K562 (cell line): ENCODE results near the gene POP5. TPM values are rescaled to one million over a fixed set of nuclear protein-coding genes. Genes with fewer than 3 reads are reported as not detected.

ENCODE experiments used
- CBFB ChIP-seq: sonication (generic); formaldehyde crosslinking; IDR thresholded peaks from 2 replicates; pipeline ENCODE4 v1.4.0; 2020; ENCODE audit warnings: mild to moderate bottlenecking, missing genetic modification reagents
- DNMT1 ChIP-seq: fragments of 450-650 bp; IDR thresholded peaks from 2 replicates; pipeline ENCODE4 v1.6.1; 2016; ENCODE audit warnings: antibody characterized with exemption, mild to moderate bottlenecking
- FOXA3 ChIP-seq, 2 experiments: fragments of 450-650 bp in 1 of 2; sonication (generic) in 1 of 2; formaldehyde crosslinking; IDR thresholded peaks in 1 of 2; conservative IDR thresholded peaks in 1 of 2; 2 replicates each; pipeline versions ENCODE4 v1.4.0 to v1.8.0; 2020 to 2022; ENCODE audit warnings: mild to moderate bottlenecking in 2 of 2, missing genetic modification reagents in 1 of 2
- HCFC1 ChIP-seq: IDR thresholded peaks from 2 replicates; pipeline ENCODE4 v1.6.1; 2012; ENCODE audit warnings: low read depth, low read length, improper control_type of control experiment
- MAFF ChIP-seq: IDR thresholded peaks from 2 replicates; pipeline ENCODE4 v1.6.1; 2012; ENCODE audit warnings: low read length, improper control_type of control experiment
- MAZ ChIP-seq, 2 experiments: fragments of 450-650 bp in 1 of 2; sonication (generic) in 1 of 2; formaldehyde crosslinking; IDR thresholded peaks in 1 of 2; conservative IDR thresholded peaks in 1 of 2; 2 replicates each; pipeline versions ENCODE4 v1.4.0 to v1.5.0; 2020; ENCODE audit warnings: mild to moderate bottlenecking in 1 of 2, missing genetic modification reagents in 1 of 2
- MIER1 ChIP-seq: fragments of 450-650 bp; IDR thresholded peaks from 2 replicates; pipeline ENCODE4 v1.6.1; 2016; ENCODE audit warnings: antibody characterized with exemption, mild to moderate bottlenecking, low read depth
- SREBF1 ChIP-seq: fragments of 150-350 bp; IDR thresholded peaks from 2 replicates; pipeline ENCODE4 v1.6.1; 2014; ENCODE audit warnings: antibody characterized with exemption, low read depth, low read length, borderline replicate concordance
- TCF3 ChIP-seq: sonication (generic); formaldehyde crosslinking; IDR thresholded peaks from 2 replicates; pipeline ENCODE4 v1.4.0; 2020; ENCODE audit warnings: mild to moderate bottlenecking, missing genetic modification reagents
- YY1 ChIP-seq, 3 experiments: IDR thresholded peaks; 2 replicates each; pipeline ENCODE4 v1.6.1; 2011; ENCODE audit warnings: low read length in 2 of 3, mild to moderate bottlenecking in 2 of 3, moderate library complexity in 2 of 3, borderline replicate concordance in 1 of 3, control low read depth in 1 of 3, low read depth in 1 of 3; ENCODE audit not compliant: insufficient read depth in 3 of 3, insufficient replicate concordance in 2 of 3, control insufficient read depth in 1 of 3, insufficient read length in 1 of 3; ENCODE audit errors: extremely low read depth in 1 of 3
- ZBTB17 ChIP-seq: fragments of 450-650 bp; formaldehyde crosslinking; IDR thresholded peaks from 2 replicates; pipeline ENCODE4 v1.4.0; 2020; ENCODE audit warnings: mild to moderate bottlenecking
- ZC3H4 ChIP-seq: sonication (generic); formaldehyde crosslinking; IDR thresholded peaks from 2 replicates; pipeline ENCODE4 v1.9.0; 2021; ENCODE audit warnings: missing genetic modification reagents, borderline replicate concordance
- polyA plus RNA-seq, 8 experiments: library from polyadenylated mRNA; depleted of rRNA in 4 of 8; stranded (reverse) in 5 of 8; unstranded in 3 of 8; fragments of >200 nt; fragmentation: Nextera tagmentation in 2 of 8; fragmentation: Illumina TruSeq in 1 of 8; extraction: Ambion mirVana in 2 of 8; extraction: Trizol in 1 of 8; gene quantifications; 2 replicates each; pipeline versions ENCODE4 v1.2.1 to v1.2.3, GENCODE V29; 2011 to 2014; ENCODE audit warnings: inconsistent platforms in 1 of 8, missing spikeins in 1 of 8
- total RNA-seq, 7 experiments: library from RNA; depleted of rRNA in 6 of 7; stranded (reverse); fragments of >200 nt in 6 of 7; fragmentation: Illumina TruSeq in 2 of 7; extraction: Trizol in 2 of 7; gene quantifications; 2 replicates each; pipeline versions ENCODE4 v1.2.1 to v1.2.3, GENCODE V29; 2011 to 2021; ENCODE audit warnings: low replicate concordance in 1 of 7
- TF ChIP-seq, protein P1 (sequence below): fragments of 250-450 bp; sonication (Bioruptor Pico); IDR thresholded peaks from 2 replicates; pipeline ENCODE4 v1.4.0; 2020
- TF ChIP-seq, protein P2 (sequence below): sonication (generic); formaldehyde crosslinking; IDR thresholded peaks from 2 replicates; pipeline ENCODE4 v1.8.0; 2022; ENCODE audit warnings: missing genetic modification reagents, mild to moderate bottlenecking, moderate library complexity, borderline replicate concordance
- TF ChIP-seq, protein P3 (sequence below): sonication (generic); formaldehyde crosslinking; IDR thresholded peaks from 2 replicates; pipeline ENCODE4 v1.8.0; 2022; ENCODE audit warnings: missing genetic modification reagents, mild to moderate bottlenecking, borderline replicate concordance
- TF ChIP-seq, protein P4 (sequence below), 2 experiments: fragments of 450-650 bp in 1 of 2; sonication (generic) in 1 of 2; formaldehyde crosslinking; conservative IDR thresholded peaks; 2 replicates each; pipeline versions ENCODE4 v1.4.0 to v1.8.1; 2020 to 2022; ENCODE audit warnings: mild to moderate bottlenecking in 1 of 2, missing genetic modification reagents in 1 of 2

Gene POP5
- total and polyA plus RNA-seq, 9 of the 15 experiments (the other 6 are each of a cell fraction or from before 2014, with no cell fraction given): 57.5 to 253 (median 73.8) TPM

DNA sequence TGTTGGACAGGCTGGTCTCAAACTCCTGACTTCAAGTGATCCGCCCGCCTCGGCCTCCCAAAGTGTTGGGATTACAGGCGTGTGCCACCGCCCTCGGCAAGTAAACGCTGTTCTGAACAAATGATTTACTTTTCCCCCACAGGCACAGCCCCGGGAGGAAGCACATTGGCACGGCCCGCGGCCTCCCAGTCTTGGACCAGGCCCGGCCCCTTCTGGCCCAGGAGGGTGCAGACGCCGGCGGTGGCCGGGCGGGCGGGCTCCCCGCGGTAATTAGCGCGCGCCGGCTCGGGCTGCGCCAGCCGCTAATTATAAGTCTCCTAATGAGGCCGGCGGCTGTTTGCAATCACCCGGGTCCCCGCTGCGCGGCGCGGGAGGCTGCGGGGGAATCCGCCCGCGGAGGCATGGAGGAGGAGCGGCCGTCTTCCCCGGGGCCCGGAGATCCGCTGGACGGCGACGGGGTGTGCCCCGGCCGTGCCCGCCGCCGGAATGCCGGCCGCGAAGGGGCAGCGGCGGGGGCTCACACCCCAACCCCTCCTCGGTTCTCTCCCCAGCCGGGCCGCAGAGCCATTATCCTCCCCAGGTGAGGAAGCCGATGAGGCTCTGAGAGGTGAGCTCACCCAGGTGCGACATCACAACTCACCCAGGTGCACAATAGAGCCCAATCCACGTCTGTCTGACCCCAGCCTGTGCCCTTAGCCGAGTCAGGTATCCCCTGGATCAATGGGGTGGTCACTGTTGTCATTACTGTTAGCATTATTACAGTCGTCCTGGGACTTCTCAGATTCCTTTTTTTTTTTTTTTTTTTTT lies 3.3 kb upstream of the POP5 start (continued):
- TF ChIP-seq YY1 (IDR thresholded peaks at IDR 0.05; ENCODE audit: borderline replicate concordance in 1 of 3, control insufficient read depth in 1 of 3, extremely low read depth in 1 of 3, insufficient read depth in 3 of 3, insufficient read length in 1 of 3, insufficient replicate concordance in 2 of 3, low read depth in 1 of 3, low read length in 2 of 3) (peak in 2 of 3 experiments; percentile 22 to 66), HCFC1 (no peak), MAZ (CRISPR knock-in tag; conservative IDR thresholded peaks at IDR 0.05 in 1 of 2, IDR thresholded peaks at IDR 0.05 in 1 of 2) (peak; percentile 19 to 69; a peak in 1 of 4 replicates), DNMT1 (no peak), SREBF1 (no peak), TCF3 (CRISPR knock-in tag) (no peak), MAFF (no peak), ZBTB17 (CRISPR knock-in tag) (no peak), MIER1 (no peak), FOXA3 (CRISPR knock-in tag; conservative IDR thresholded peaks at IDR 0.05 in 1 of 2, IDR thresholded peaks at IDR 0.05 in 1 of 2) (no peak), ZC3H4 (no peak), CBFB (CRISPR knock-in tag) (no peak)
- TF ChIP-seq, protein P1, sequence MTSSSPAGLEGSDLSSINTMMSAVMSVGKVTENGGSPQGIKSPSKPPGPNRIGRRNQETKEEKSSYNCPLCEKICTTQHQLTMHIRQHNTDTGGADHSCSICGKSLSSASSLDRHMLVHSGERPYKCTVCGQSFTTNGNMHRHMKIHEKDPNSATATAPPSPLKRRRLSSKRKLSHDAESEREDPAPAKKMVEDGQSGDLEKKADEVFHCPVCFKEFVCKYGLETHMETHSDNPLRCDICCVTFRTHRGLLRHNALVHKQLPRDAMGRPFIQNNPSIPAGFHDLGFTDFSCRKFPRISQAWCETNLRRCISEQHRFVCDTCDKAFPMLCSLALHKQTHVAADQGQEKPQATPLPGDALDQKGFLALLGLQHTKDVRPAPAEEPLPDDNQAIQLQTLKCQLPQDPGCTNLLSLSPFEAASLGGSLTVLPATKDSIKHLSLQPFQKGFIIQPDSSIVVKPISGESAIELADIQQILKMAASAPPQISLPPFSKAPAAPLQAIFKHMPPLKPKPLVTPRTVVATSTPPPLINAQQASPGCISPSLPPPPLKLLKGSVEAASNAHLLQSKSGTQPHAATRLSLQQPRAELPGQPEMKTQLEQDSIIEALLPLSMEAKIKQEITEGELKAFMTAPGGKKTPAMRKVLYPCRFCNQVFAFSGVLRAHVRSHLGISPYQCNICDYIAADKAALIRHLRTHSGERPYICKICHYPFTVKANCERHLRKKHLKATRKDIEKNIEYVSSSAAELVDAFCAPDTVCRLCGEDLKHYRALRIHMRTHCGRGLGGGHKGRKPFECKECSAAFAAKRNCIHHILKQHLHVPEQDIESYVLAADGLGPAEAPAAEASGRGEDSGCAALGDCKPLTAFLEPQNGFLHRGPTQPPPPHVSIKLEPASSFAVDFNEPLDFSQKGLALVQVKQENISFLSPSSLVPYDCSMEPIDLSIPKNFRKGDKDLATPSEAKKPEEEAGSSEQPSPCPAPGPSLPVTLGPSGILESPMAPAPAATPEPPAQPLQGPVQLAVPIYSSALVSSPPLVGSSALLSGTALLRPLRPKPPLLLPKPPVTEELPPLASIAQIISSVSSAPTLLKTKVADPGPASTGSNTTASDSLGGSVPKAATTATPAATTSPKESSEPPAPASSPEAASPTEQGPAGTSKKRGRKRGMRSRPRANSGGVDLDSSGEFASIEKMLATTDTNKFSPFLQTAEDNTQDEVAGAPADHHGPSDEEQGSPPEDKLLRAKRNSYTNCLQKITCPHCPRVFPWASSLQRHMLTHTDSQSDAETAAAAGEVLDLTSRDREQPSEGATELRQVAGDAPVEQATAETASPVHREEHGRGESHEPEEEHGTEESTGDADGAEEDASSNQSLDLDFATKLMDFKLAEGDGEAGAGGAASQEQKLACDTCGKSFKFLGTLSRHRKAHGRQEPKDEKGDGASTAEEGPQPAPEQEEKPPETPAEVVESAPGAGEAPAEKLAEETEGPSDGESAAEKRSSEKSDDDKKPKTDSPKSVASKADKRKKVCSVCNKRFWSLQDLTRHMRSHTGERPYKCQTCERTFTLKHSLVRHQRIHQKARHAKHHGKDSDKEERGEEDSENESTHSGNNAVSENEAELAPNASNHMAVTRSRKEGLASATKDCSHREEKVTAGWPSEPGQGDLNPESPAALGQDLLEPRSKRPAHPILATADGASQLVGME (CRISPR knock-in tag): no peak
- TF ChIP-seq, protein P2, sequence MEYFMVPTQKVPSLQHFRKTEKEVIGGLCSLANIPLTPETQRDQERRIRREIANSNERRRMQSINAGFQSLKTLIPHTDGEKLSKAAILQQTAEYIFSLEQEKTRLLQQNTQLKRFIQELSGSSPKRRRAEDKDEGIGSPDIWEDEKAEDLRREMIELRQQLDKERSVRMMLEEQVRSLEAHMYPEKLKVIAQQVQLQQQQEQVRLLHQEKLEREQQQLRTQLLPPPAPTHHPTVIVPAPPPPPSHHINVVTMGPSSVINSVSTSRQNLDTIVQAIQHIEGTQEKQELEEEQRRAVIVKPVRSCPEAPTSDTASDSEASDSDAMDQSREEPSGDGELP (CRISPR knock-in tag): peak; percentile 44; the same call in 1 of the 2 replicates
- TF ChIP-seq, protein P3, sequence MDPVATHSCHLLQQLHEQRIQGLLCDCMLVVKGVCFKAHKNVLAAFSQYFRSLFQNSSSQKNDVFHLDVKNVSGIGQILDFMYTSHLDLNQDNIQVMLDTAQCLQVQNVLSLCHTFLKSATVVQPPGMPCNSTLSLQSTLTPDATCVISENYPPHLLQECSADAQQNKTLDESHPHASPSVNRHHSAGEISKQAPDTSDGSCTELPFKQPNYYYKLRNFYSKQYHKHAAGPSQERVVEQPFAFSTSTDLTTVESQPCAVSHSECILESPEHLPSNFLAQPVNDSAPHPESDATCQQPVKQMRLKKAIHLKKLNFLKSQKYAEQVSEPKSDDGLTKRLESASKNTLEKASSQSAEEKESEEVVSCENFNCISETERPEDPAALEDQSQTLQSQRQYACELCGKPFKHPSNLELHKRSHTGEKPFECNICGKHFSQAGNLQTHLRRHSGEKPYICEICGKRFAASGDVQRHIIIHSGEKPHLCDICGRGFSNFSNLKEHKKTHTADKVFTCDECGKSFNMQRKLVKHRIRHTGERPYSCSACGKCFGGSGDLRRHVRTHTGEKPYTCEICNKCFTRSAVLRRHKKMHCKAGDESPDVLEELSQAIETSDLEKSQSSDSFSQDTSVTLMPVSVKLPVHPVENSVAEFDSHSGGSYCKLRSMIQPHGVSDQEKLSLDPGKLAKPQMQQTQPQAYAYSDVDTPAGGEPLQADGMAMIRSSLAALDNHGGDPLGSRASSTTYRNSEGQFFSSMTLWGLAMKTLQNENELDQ (CRISPR knock-in tag): no peak
- TF ChIP-seq, protein P4, sequence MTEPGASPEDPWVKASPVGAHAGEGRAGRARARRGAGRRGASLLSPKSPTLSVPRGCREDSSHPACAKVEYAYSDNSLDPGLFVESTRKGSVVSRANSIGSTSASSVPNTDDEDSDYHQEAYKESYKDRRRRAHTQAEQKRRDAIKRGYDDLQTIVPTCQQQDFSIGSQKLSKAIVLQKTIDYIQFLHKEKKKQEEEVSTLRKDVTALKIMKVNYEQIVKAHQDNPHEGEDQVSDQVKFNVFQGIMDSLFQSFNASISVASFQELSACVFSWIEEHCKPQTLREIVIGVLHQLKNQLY (CRISPR knock-in tag; conservative IDR thresholded peaks at IDR 0.05): no peak
